ENCODE data around the gene NFIC. TPM values are rescaled to one million over a fixed set of nuclear protein-coding genes. Genes with fewer than 3 reads are reported as not detected.

NFIC gene
- total RNA-seq, 2 experiments from 2014 or later = 1.5 to 1.7 TPM

GRCh38 chr19:3442487-3443071 lies 76.2 kb downstream of the NFIC start:
- Histone ChIP-seq H3K4me3 (ENCODE audit: low read depth, low read length, poor library complexity, severe bottlenecking) (no peak overlapping the region), H3K27ac (ENCODE audit: low read depth, low read length, poor library complexity, severe bottlenecking) (no peak overlapping the region), H3K36me3 (ENCODE audit: insufficient read depth, low read length) (no peaks in the 10 kb centered on the region), H2AFZ (ENCODE audit: low read length) (no peak overlapping the region), H3K4me1 (ENCODE audit: insufficient read depth, low read length, poor library complexity, severe bottlenecking) (no peaks in the 10 kb centered on the region), H3K4me2 (ENCODE audit: low read length) (no peak overlapping the region), H3K9me3 (ENCODE audit: low read length) (no peaks in the 10 kb centered on the region), H3K79me2 (ENCODE audit: insufficient read depth, low read depth, low read length) (no peaks in the 10 kb centered on the region), H4K20me1 (ENCODE audit: insufficient read depth, low read length) (no peaks in the 10 kb centered on the region), H3K9me2 (ENCODE audit: insufficient read depth, low read length) (no peaks in the 10 kb centered on the region)
- POLR2A ChIA-PET = interaction anchor here (0.7 kb wide), 1 partner anchor 140 kb away, joined by 4 read pairs; no protein-coding TSS in a partner anchor
- TF ChIP-seq EZH2phosphoT487 (IDR thresholded peaks at IDR 0.05; ENCODE audit: borderline replicate concordance, low read depth, low read length) (no peak), CTCF (conservative IDR thresholded peaks at IDR 0.05; ENCODE audit: low read length) (no peak)
- CTCF ChIA-PET (ENCODE audit: unreplicated experiment) = interaction anchor here (0.6 kb wide), 1 partner anchor 13 kb away, joined by 3 read pairs; no protein-coding TSS in a partner anchor
- BruUV-seq (replicated peaks) = no TSS peak
- intact Hi-C loops (cut with micrococcal nuclease; ENCODE audit: unreplicated experiment) = loop anchor here (5.0 kb wide), 1 partner anchor 115 kb away; no protein-coding TSS in a partner anchor
- no peak for DNase-seq (ENCODE audit: low spot score)

GRCh38 chr19:3443840-3444694 lies 77.7 kb downstream of the NFIC start:
- H3K4me3 ChIP-seq (ENCODE audit: low read depth, low read length, poor library complexity, severe bottlenecking) = no peak overlapping the region
- H3K4me1 ChIP-seq (ENCODE audit: insufficient read depth, low read length, poor library complexity, severe bottlenecking) = no peaks in the 10 kb centered on the region
- no TSS peak for BruUV-seq (replicated peaks)
- H3K79me2 ChIP-seq (ENCODE audit: insufficient read depth, low read depth, low read length) = no peaks in the 10 kb centered on the region
- no peaks in the 10 kb centered on the region for H3K9me2 ChIP-seq (ENCODE audit: insufficient read depth, low read length)
- ChIA-PET POLR2A (no interaction called here), CTCF (ENCODE audit: unreplicated experiment) (no interaction called here)
- no peaks in the 10 kb centered on the region for H3K36me3 ChIP-seq (ENCODE audit: insufficient read depth, low read length)
- no peak overlapping the region for H3K27ac ChIP-seq (ENCODE audit: low read depth, low read length, poor library complexity, severe bottlenecking)
- TF ChIP-seq CTCF (conservative IDR thresholded peaks at IDR 0.05; ENCODE audit: low read length) (no peak), EZH2phosphoT487 (IDR thresholded peaks at IDR 0.05; ENCODE audit: borderline replicate concordance, low read depth, low read length) (no peak)
- H2AFZ ChIP-seq (ENCODE audit: low read length) = no peak overlapping the region
- H3K9me3 ChIP-seq (ENCODE audit: low read length) = no peaks in the 10 kb centered on the region
- H4K20me1 ChIP-seq (ENCODE audit: insufficient read depth, low read length) = no peaks in the 10 kb centered on the region
- no peak overlapping the region for H3K4me2 ChIP-seq (ENCODE audit: low read length)
- no peak for DNase-seq (ENCODE audit: low spot score)
- intact Hi-C loops (cut with micrococcal nuclease; ENCODE audit: unreplicated experiment) = loop anchor here (5.0 kb wide), 1 partner anchor 117 kb away; no protein-coding TSS in a partner anchor
